Peyer's patch (tissue), 4 donors: ENCODE results near the gene ASAP2.

Source experiments
- POLR2A ChIP-seq, 2 donors: fragments of 450-650 bp; IDR thresholded peaks; one replicate each; pipeline ENCODE4 v1.5.1; 2017; ENCODE audit warnings: antibody characterized with exemption in 2 of 2, mild to moderate bottlenecking in 2 of 2, moderate library complexity in 2 of 2
- TF ChIP-seq, protein P1 (sequence below), 6 experiments: fragments of 450-650 bp in 4 of 6; fragments of 200-600 bp in 2 of 6; sonication (generic) in 1 of 6; IDR thresholded peaks; one replicate each; pipeline ENCODE4 v1.5.1; 2017 to 2019; ENCODE audit warnings: antibody characterized with exemption in 6 of 6, mild to moderate bottlenecking in 3 of 6, moderate library complexity in 1 of 6

DNA sequence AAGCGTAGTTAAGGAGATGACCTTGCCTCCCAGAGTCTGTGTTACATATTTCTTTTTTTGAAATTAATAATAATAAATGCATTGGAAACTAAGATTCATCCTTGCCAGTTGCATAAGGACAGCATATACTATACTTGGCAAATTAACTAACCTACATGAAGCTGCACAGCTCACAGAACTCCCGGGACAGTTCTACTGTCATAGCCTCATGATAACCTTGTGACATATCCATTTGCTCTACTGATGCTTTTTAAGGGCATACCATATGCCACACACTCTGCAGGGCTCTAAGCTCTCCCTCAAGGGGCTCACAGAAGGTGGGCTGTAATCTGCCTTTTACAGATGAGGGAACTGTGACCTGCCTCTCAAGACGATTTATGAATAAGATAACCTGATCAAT, 212.9 kb downstream of the ASAP2 start:
- TF ChIP-seq, protein P1, sequence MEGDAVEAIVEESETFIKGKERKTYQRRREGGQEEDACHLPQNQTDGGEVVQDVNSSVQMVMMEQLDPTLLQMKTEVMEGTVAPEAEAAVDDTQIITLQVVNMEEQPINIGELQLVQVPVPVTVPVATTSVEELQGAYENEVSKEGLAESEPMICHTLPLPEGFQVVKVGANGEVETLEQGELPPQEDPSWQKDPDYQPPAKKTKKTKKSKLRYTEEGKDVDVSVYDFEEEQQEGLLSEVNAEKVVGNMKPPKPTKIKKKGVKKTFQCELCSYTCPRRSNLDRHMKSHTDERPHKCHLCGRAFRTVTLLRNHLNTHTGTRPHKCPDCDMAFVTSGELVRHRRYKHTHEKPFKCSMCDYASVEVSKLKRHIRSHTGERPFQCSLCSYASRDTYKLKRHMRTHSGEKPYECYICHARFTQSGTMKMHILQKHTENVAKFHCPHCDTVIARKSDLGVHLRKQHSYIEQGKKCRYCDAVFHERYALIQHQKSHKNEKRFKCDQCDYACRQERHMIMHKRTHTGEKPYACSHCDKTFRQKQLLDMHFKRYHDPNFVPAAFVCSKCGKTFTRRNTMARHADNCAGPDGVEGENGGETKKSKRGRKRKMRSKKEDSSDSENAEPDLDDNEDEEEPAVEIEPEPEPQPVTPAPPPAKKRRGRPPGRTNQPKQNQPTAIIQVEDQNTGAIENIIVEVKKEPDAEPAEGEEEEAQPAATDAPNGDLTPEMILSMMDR (IDR thresholded peaks at IDR 0.05), result no peak
- TF ChIP-seq POLR2A (IDR thresholded peaks at IDR 0.05), result no peak
